MCF 10A (cell line): ENCODE measurements around the gene LRRC56. TPM values are rescaled to one million over a fixed set of nuclear protein-coding genes. Genes with fewer than 3 reads are reported as not detected.

Experiments used
- microRNA-seq: library from miRNA; unstranded; fragments of <30 nt; microRNA quantifications from one replicate; pipeline ENCODE4 v1.2.0, GENCODE V29; 2022
- total RNA-seq: library from RNA; stranded (reverse); gene quantifications from 2 replicates; pipeline ENCODE4 v1.2.3, GENCODE V29; 2022

The LRRC56 gene
- total RNA-seq, 1 experiment from 2014 or later, result 0.75 TPM

Small RNAs within 50 kb of the gene (microRNA-seq; reads per million reads assigned to microRNA genes)
- 168 reads per million, percentile 76 among the genes with 10 or more reads in this experiment for gene MIR210

Other genes starting within 250 kb of the LRRC56 start
- 6.3 and 8.5 TPM in 2 replicates for gene PGGHG, start 248.4 kb upstream of the LRRC56 start, total RNA-seq
- not detected in 2 replicates for gene IFITM5, start 238.0 kb upstream of the LRRC56 start, total RNA-seq
- gene IFITM2, start 229.7 kb upstream of the LRRC56 start, total RNA-seq, result 288 and 314 TPM in 2 replicates
- 1.8 and 4.8 TPM in 2 replicates for gene IFITM1, start 223.5 kb upstream of the LRRC56 start, total RNA-seq
- 415 and 497 TPM in 2 replicates for gene IFITM3, start 216.7 kb upstream of the LRRC56 start, total RNA-seq
- gene B4GALNT4, start 168.0 kb upstream of the LRRC56 start, total RNA-seq, result 20.0 and 25.9 TPM in 2 replicates
- 129 and 177 TPM in 2 replicates for gene PKP3, start 143.3 kb upstream of the LRRC56 start, total RNA-seq
- 6.2 and 7.7 TPM in 2 replicates for gene SIGIRR, start 122.5 kb upstream of the LRRC56 start, total RNA-seq
- gene ANO9, start 95.5 kb upstream of the LRRC56 start, total RNA-seq, result 7.2 and 9.4 TPM in 2 replicates
- 28.2 and 29.4 TPM in 2 replicates for gene PTDSS2, start 87.2 kb upstream of the LRRC56 start, total RNA-seq
- gene RNH1, start 30.3 kb upstream of the LRRC56 start, total RNA-seq, result 288 TPM in 2 replicates
- gene HRAS, start 2.0 kb upstream of the LRRC56 start, total RNA-seq, result 115 and 123 TPM in 2 replicates
- 6.1 and 8.0 TPM in 2 replicates for gene LMNTD2, start 23.2 kb downstream of the LRRC56 start, total RNA-seq
- 11.4 and 13.3 TPM in 2 replicates for gene RASSF7, start 23.4 kb downstream of the LRRC56 start, total RNA-seq
- 29.9 and 31.8 TPM in 2 replicates for gene PHRF1, start 38.9 kb downstream of the LRRC56 start, total RNA-seq
- 7.7 and 9.5 TPM in 2 replicates for gene IRF7, start 78.4 kb downstream of the LRRC56 start, total RNA-seq
- gene CDHR5, start 87.4 kb downstream of the LRRC56 start, total RNA-seq, result not detected in 2 replicates
- not detected in 2 replicates for gene SCT, start 89.7 kb downstream of the LRRC56 start, total RNA-seq
- 0.44 and 1.3 TPM in 2 replicates for gene DRD4, start 99.7 kb downstream of the LRRC56 start, total RNA-seq
- 46.8 and 54.1 TPM in 2 replicates for gene DEAF1, start 157.7 kb downstream of the LRRC56 start, total RNA-seq
- 12.2 and 12.8 TPM in 2 replicates for gene TMEM80, start 158.3 kb downstream of the LRRC56 start, total RNA-seq
- gene EPS8L2, start 168.7 kb downstream of the LRRC56 start, total RNA-seq, result 109 and 119 TPM in 2 replicates
- 93.8 and 137 TPM in 2 replicates for gene TALDO1, start 209.9 kb downstream of the LRRC56 start, total RNA-seq
- 54.6 and 67.7 TPM in 2 replicates for gene GATD1, start 240.0 kb downstream of the LRRC56 start, total RNA-seq